ENCODE results near the gene KLK15. TPM values are rescaled to one million over a fixed set of nuclear protein-coding genes. Genes with fewer than 3 reads are reported as not detected.
A peak's percentile ranks its signal among the peaks of the same experiment; 100 is the strongest.
"Not testable (repeated sequence)": the region's sequence is repeated elsewhere in the genome, so short reads cannot be mapped to it uniquely, and the experiment has no call there.

The KLK15 gene
- polyA plus RNA-seq, 6 donors from 2014 or later: not detected

- ATAC-seq (ENCODE audit: low read depth in 2 of 2): no peak
- H3K36me3 Mint-ChIP-seq: no peaks in the 10 kb centered on the region
- H3K27me3 Mint-ChIP-seq: peaks cover 0 to 5% (median 0%) of the 10 kb centered on the region in 3 donors
These were observed 37.7 kb downstream of the KLK15 start for GRCh38 chr19:50795664-50796073.

GRCh38 chr19:50794876-50795663 is 38.3 kb downstream of the KLK15 start:
- Mint-ChIP-seq H3K36me3 (no peaks in the 10 kb centered on the region), H3K4me1 (peaks cover 6 to 10% (median 7%) of the 10 kb centered on the region in 3 donors), H3K9me3 (no peaks in the 10 kb centered on the region), H3K4me3 (peak overlapping the region in 1 of 8 donors; percentile 1), H3K27ac (peak overlapping the region in 3 of 6 donors; percentile 56 to 69 (median 63)), H3K27me3 (peaks cover 0 to 5% (median 0%) of the 10 kb centered on the region in 3 donors)
- DNase-seq: no peak
- ATAC-seq (ENCODE audit: low read depth in 2 of 2): peak in 1 of 2 donors; percentile 14

More at GRCh38 chr19:50795664-50796073, 37.7 kb downstream of the KLK15 start:
- no peak for DNase-seq
- H3K27ac Mint-ChIP-seq: peak overlapping the region in 1 of 6 donors; percentile 63
- H3K9me3 Mint-ChIP-seq: no peaks in the 10 kb centered on the region
- peak overlapping the region in 1 of 8 donors; percentile 1 for H3K4me3 Mint-ChIP-seq
- H3K4me1 Mint-ChIP-seq: peaks cover 6 to 10% (median 10%) of the 10 kb centered on the region in 3 donors

GRCh38 chr19:50794074-50794875 is 39.1 kb downstream of the KLK15 start:
- H3K27me3 Mint-ChIP-seq: peaks cover 0 to 5% (median 0%) of the 10 kb centered on the region in 3 donors
- peak; percentile 25 to 53 for ATAC-seq (ENCODE audit: low read depth in 2 of 2)
- DNase-seq: no peak
- peak overlapping the region in 1 of 6 donors; percentile 56 for H3K27ac Mint-ChIP-seq
- no peak overlapping the region for H3K4me3 Mint-ChIP-seq
- H3K9me3 Mint-ChIP-seq: no peaks in the 10 kb centered on the region
- H3K4me1 Mint-ChIP-seq: peaks cover 5 to 10% (median 6%) of the 10 kb centered on the region in 3 donors
- H3K36me3 Mint-ChIP-seq: no peaks in the 10 kb centered on the region

GRCh38 chr19:50793558-50794065 is 39.8 kb downstream of the KLK15 start:
- DNase-seq (no peak), ATAC-seq (ENCODE audit: low read depth in 2 of 2) (no peak)
- Mint-ChIP-seq H3K9me3 (no peaks in the 10 kb centered on the region), H3K4me1 (peaks cover 5 to 10% (median 6%) of the 10 kb centered on the region in 3 donors), H3K36me3 (no peaks in the 10 kb centered on the region), H3K27me3 (peaks cover 0 to 5% (median 0%) of the 10 kb centered on the region in 3 donors), H3K4me3 (no peak overlapping the region), H3K27ac (no peak overlapping the region)

GRCh38 chr19:50792272-50793250 is 40.8 kb downstream of the KLK15 start:
- H3K4me3 Mint-ChIP-seq: no peak overlapping the region
- H3K9me3 Mint-ChIP-seq: no peaks in the 10 kb centered on the region
- peaks cover 0 to 5% (median 0%) of the 10 kb centered on the region in 3 donors for H3K27me3 Mint-ChIP-seq
- DNase-seq: no peak
- H3K4me1 Mint-ChIP-seq: peaks cover 5 to 7% (median 6%) of the 10 kb centered on the region in 3 donors
- H3K27ac Mint-ChIP-seq: no peak overlapping the region
- H3K36me3 Mint-ChIP-seq: no peaks in the 10 kb centered on the region
- no peak for ATAC-seq (ENCODE audit: low read depth in 2 of 2)

- DNase-seq: no peak
- H3K27me3 Mint-ChIP-seq: peaks cover 0 to 5% (median 0%) of the 10 kb centered on the region in 3 donors
- H3K36me3 Mint-ChIP-seq: no peaks in the 10 kb centered on the region
- peaks cover 5 to 7% (median 6%) of the 10 kb centered on the region in 3 donors for H3K4me1 Mint-ChIP-seq
- H3K4me3 Mint-ChIP-seq: no peak overlapping the region
- H3K27ac Mint-ChIP-seq: peak overlapping the region in 1 of 6 donors; percentile 14
- no peak for ATAC-seq (ENCODE audit: low read depth in 2 of 2)
- no peaks in the 10 kb centered on the region for H3K9me3 Mint-ChIP-seq
These were observed 41.6 kb downstream of the KLK15 start for GRCh38 chr19:50791594-50792271.

GRCh38 chr19:50790922-50791467 is 42.4 kb downstream of the KLK15 start:
- H3K27ac Mint-ChIP-seq: peak overlapping the region in 3 of 6 donors; percentile 14 to 61 (median 28)
- no peaks in the 10 kb centered on the region for H3K36me3 Mint-ChIP-seq
- H3K4me3 Mint-ChIP-seq: peak overlapping the region in 1 of 8 donors; percentile 61
- peaks cover 0 to 8% (median 0%) of the 10 kb centered on the region in 3 donors for H3K27me3 Mint-ChIP-seq
- peaks cover 5 to 7% (median 6%) of the 10 kb centered on the region in 3 donors for H3K4me1 Mint-ChIP-seq
- ATAC-seq (ENCODE audit: low read depth in 2 of 2) (no peak), DNase-seq (no peak)
- H3K9me3 Mint-ChIP-seq: no peaks in the 10 kb centered on the region

GRCh38 chr19:50790396-50790795 is 43.0 kb downstream of the KLK15 start, which contains the start of gene ACP4:
Gene ACP4 (plus strand): TSS chr19:50790415. CDS start chr19:50790415, 0 bp downstream.
- no peaks in the 10 kb centered on the region for H3K9me3 Mint-ChIP-seq
- DNase-seq: no peak
- H3K4me1 Mint-ChIP-seq: peaks cover 5 to 7% (median 6%) of the 10 kb centered on the region in 3 donors
- ATAC-seq (ENCODE audit: low read depth in 2 of 2): no peak
- H3K27me3 Mint-ChIP-seq: peaks cover 0 to 13% (median 0%) of the 10 kb centered on the region in 3 donors
- H3K4me3 Mint-ChIP-seq: peak within 1 kb of the TSS in 1 of 8 donors; percentile 76
- H3K36me3 Mint-ChIP-seq: no peaks in the 10 kb centered on the region
- H3K27ac Mint-ChIP-seq: peak within 1 kb of the TSS in 3 of 6 donors; percentile 14 to 61 (median 28)

- H3K27me3 Mint-ChIP-seq: peaks cover 13 to 31% (median 29%) of the 10 kb centered on the region in 3 donors
- H3K9me3 Mint-ChIP-seq: no peaks in the 10 kb centered on the region
- H3K36me3 Mint-ChIP-seq: no peaks in the 10 kb centered on the region
- DNase-seq (no peak), ATAC-seq (ENCODE audit: low read depth in 2 of 2) (no peak)
- no peak overlapping the region for H3K4me3 Mint-ChIP-seq
- H3K4me1 Mint-ChIP-seq: peaks cover 0 to 14% (median 4%) of the 10 kb centered on the region in 3 donors
- H3K27ac Mint-ChIP-seq: no peak overlapping the region
These were observed 48.0 kb downstream of the KLK15 start for GRCh38 chr19:50785329-50785728.

- no peak for ATAC-seq (ENCODE audit: low read depth in 2 of 2)
- H3K27me3 Mint-ChIP-seq: peaks cover 19 to 37% (median 36%) of the 10 kb centered on the region in 3 donors
- H3K9me3 Mint-ChIP-seq: no peaks in the 10 kb centered on the region
- peaks cover 0 to 14% (median 4%) of the 10 kb centered on the region in 3 donors for H3K4me1 Mint-ChIP-seq
- H3K27ac Mint-ChIP-seq: no peak overlapping the region
- H3K4me3 Mint-ChIP-seq: peak overlapping the region in 1 of 8 donors; percentile 35
- no peak for DNase-seq
- no peaks in the 10 kb centered on the region for H3K36me3 Mint-ChIP-seq
These were observed 48.7 kb downstream of the KLK15 start for GRCh38 chr19:50784710-50785109.

- H3K9me3 Mint-ChIP-seq; ATAC-seq (ENCODE audit: low read depth in 2 of 2); DNase-seq; H3K36me3 Mint-ChIP-seq; H3K4me3 Mint-ChIP-seq: not testable (repeated sequence)
- H3K27ac Mint-ChIP-seq: peak overlapping the region in 3 of 6 donors; percentile 26 to 44 (median 38)
- H3K4me1 Mint-ChIP-seq: peaks cover 0 to 14% (median 4%) of the 10 kb centered on the region in 3 donors
- peaks cover 28 to 46% (median 45%) of the 10 kb centered on the region in 3 donors for H3K27me3 Mint-ChIP-seq
These were observed 49.6 kb downstream of the KLK15 start for GRCh38 chr19:50783848-50784152.
